Measurements from ENCODE around the gene PFKFB1. TPM values are rescaled to one million over a fixed set of nuclear protein-coding genes. Genes with fewer than 3 reads are reported as not detected.
A peak's percentile ranks its signal among the peaks of the same experiment; 100 is the strongest.

The PFKFB1 gene
- total RNA-seq, 2 donors from 2014 or later = 0.25 to 0.32 TPM

DNA sequence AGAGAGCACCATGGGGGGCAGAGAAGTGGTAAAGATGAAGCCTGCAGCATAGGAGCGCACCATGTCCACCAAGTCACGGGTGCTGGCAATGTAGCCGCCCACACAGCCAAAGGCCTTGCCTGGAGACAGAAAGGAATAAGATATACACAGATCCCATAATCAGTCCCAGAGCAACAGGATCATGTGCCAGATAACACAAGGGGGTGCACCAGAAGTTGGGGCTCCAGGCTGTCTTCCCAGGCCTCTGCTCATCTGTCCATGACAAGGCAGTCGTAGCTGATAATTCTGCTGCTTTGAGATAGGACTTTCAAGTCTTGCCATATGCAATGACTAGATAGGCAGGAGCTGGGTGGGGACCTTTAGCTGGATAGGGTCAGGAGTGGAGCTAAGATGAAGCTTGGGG is 20.9 kb upstream of the PFKFB1 start:
- no peaks in the 10 kb centered on the region for H3K36me3 ChIP-seq
- no peaks in the 10 kb centered on the region for H3K27me3 ChIP-seq
- no peak overlapping the region for H3K9ac ChIP-seq (ENCODE audit: low read depth in 2 of 2, low read length in 2 of 2)
- intact Hi-C loops (cut with DNase I) = no loop called here
- TF ChIP-seq, protein P1, sequence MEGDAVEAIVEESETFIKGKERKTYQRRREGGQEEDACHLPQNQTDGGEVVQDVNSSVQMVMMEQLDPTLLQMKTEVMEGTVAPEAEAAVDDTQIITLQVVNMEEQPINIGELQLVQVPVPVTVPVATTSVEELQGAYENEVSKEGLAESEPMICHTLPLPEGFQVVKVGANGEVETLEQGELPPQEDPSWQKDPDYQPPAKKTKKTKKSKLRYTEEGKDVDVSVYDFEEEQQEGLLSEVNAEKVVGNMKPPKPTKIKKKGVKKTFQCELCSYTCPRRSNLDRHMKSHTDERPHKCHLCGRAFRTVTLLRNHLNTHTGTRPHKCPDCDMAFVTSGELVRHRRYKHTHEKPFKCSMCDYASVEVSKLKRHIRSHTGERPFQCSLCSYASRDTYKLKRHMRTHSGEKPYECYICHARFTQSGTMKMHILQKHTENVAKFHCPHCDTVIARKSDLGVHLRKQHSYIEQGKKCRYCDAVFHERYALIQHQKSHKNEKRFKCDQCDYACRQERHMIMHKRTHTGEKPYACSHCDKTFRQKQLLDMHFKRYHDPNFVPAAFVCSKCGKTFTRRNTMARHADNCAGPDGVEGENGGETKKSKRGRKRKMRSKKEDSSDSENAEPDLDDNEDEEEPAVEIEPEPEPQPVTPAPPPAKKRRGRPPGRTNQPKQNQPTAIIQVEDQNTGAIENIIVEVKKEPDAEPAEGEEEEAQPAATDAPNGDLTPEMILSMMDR (IDR thresholded peaks at IDR 0.05) = no peak
- H3K4me3 ChIP-seq = no peak overlapping the region
- H3K9me3 ChIP-seq = no peaks in the 10 kb centered on the region
- no peaks in the 10 kb centered on the region for H3K4me1 ChIP-seq
- no peak overlapping the region for H3K27ac ChIP-seq
- no peak for DNase-seq

DNA sequence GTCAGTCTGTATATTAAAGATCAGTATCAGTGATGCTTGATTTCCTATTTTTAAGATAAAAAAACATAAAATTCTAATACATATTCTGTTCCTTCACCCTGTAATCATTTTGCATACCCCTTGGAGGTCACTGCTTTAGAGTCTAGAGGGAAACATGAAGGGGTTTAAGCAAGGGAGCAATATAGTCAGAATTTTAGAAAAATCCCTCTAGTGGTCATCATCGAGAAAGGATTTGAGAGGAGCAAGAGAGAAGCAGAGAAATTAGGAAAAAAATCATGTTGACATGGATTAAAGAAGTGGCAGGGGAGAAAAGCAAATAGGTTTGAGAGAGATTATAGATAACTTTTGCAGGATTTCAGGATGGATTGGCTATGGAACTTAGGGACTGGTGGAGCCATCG is 17.3 kb upstream of the PFKFB1 start:
- Histone ChIP-seq H3K4me3 (no peak overlapping the region), H3K36me3 (no peaks in the 10 kb centered on the region), H3K4me1 (no peaks in the 10 kb centered on the region), H3K9me3 (no peaks in the 10 kb centered on the region), H3K9ac (ENCODE audit: low read depth in 2 of 2, low read length in 2 of 2) (no peak overlapping the region), H3K27ac (no peak overlapping the region), H3K27me3 (no peaks in the 10 kb centered on the region)
- intact Hi-C loops (cut with DNase I) = no loop called here
- DNase-seq = no peak
- TF ChIP-seq, protein P1 (IDR thresholded peaks at IDR 0.05) = peak; percentile 11

DNA sequence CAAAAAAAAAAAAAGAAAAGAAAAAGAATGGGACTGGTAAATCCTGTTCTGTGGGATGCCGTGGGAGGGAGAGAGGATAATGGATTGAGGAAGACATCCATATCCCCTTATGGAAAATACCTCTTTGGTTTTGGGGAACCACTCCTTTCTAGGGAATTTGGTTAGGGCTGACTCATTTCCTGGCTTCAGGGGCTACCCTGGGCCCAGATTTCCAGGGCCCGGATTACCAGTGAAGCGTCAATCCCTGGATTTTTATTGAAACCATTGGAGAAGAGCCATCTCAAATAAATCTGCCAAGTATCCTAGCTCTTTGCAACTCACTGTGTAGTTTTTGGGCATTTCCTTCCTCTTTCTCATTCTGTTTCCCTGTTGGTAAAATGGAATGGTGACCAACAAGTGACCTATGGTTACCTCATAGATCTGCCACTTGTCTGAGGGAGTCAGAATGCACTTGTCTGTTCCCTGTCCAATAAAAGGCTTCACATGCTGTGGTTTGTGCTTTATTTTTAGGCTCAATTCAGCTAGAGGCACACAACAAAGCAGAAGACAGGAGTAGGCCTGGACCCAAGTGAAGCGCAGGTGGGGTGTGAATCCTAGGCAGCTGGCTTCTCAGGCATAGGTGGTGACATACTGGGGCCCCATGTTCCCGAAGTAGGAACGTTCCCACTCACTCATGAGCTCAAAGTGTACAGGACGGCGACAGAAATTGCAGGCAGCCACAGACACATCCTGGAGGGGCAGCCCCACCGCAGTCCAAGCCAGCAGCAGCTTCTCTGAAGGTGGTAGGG is 14.8 kb upstream of the PFKFB1 start:
- Histone ChIP-seq H3K36me3 (no peaks in the 10 kb centered on the region), H3K4me3 (no peak overlapping the region), H3K4me1 (no peaks in the 10 kb centered on the region), H3K9ac (ENCODE audit: low read depth in 2 of 2, low read length in 2 of 2) (no peak overlapping the region), H3K9me3 (no peaks in the 10 kb centered on the region), H3K27me3 (no peaks in the 10 kb centered on the region), H3K27ac (peak overlapping the region; percentile 75)
- TF ChIP-seq, protein P1 (IDR thresholded peaks at IDR 0.05) = no peak
- DNase-seq = no peak
- intact Hi-C loops (cut with DNase I) = no loop called here

DNA sequence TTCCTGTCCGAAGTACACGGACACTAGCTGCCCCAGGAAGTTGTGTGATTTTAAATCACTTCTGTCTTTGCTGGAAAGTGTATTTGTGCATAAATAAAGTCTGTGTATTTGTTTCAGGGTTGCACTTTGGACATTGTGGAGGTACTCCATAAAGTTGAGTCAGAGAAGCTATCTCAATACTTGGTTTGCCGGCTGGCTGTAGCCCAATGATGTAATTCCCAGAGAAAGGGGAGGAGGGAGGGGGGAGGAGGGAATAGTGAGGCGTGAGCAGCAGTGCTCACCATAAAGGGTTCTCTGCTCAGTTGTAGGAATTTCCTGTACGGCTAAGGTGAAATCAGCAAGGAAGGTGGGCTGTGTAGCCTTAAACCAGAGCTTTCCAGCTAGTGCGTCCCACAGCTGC is 13.7 kb upstream of the PFKFB1 start:
- peak; percentile 74 for DNase-seq
- intact Hi-C loops (cut with DNase I) = no loop called here
- H3K36me3 ChIP-seq = no peaks in the 10 kb centered on the region
- no peaks in the 10 kb centered on the region for H3K27me3 ChIP-seq
- H3K9me3 ChIP-seq = no peaks in the 10 kb centered on the region
- no peak overlapping the region for H3K4me3 ChIP-seq
- no peaks in the 10 kb centered on the region for H3K4me1 ChIP-seq
- H3K27ac ChIP-seq = peak overlapping the region; percentile 75
- TF ChIP-seq, protein P1 (IDR thresholded peaks at IDR 0.05) = no peak
- H3K9ac ChIP-seq (ENCODE audit: low read depth in 2 of 2, low read length in 2 of 2) = peak overlapping the region; percentile 35 to 54

DNA sequence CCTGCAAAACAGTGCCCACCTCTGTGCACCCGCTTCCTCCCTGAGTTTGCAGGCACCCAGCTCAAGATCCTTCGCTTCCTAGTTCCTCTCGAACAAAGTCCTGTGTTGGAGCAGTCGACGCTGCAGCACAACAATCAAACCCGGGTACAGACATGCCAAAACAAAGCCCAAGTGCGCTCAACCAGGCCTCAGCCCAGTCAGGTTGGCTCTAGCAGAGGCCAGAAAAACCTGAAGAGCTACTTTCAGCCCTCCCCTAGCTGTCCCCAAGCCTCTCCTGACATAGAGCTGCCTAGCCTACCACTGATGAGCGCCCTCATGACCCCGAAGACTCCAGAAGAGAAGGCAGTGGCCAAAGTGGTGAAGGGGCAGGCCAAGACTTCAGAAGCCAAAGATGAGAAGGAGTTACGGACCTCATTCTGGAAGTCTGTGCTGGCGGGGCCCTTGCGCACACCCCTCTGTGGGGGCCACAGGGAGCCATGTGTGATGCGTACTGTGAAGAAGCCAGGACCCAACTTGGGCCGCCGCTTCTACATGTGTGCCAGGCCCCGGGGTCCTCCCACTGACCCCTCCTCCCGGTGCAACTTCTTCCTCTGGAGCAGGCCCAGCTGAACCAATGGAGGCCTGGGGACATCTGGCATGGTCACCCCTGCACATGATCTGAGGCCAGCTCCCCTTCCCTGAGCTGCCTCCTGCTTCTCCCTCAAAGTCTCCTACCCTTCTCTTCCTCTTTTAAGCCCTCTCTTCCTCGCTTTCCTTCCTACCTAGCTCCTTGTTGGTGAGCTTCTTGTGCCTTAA is 13.0 kb upstream of the PFKFB1 start:
- peak overlapping the region; percentile 75 for H3K27ac ChIP-seq
- no peak overlapping the region for H3K4me3 ChIP-seq
- intact Hi-C loops (cut with DNase I) = no loop called here
- no peaks in the 10 kb centered on the region for H3K27me3 ChIP-seq
- DNase-seq = no peak
- H3K9me3 ChIP-seq = no peaks in the 10 kb centered on the region
- TF ChIP-seq, protein P1 (IDR thresholded peaks at IDR 0.05) = no peak
- H3K4me1 ChIP-seq = no peaks in the 10 kb centered on the region
- H3K9ac ChIP-seq (ENCODE audit: low read depth in 2 of 2, low read length in 2 of 2) = peak overlapping the region in 1 of 2 donors; percentile 32
- H3K36me3 ChIP-seq = no peaks in the 10 kb centered on the region
